ENCODE data around the gene MOCS1.

Gene MOCS1

GRCh38 chr6:39950125-39950720 lies 16.0 kb upstream of the MOCS1 start:
- FAIRE-seq (no peak), DNase-seq (ENCODE audit: low spot score) (no peak)

GRCh38 chr6:39948199-39948791 lies 14.0 kb upstream of the MOCS1 start:
- DNase-seq (ENCODE audit: low spot score) (no peak), FAIRE-seq (no peak)

DNA sequence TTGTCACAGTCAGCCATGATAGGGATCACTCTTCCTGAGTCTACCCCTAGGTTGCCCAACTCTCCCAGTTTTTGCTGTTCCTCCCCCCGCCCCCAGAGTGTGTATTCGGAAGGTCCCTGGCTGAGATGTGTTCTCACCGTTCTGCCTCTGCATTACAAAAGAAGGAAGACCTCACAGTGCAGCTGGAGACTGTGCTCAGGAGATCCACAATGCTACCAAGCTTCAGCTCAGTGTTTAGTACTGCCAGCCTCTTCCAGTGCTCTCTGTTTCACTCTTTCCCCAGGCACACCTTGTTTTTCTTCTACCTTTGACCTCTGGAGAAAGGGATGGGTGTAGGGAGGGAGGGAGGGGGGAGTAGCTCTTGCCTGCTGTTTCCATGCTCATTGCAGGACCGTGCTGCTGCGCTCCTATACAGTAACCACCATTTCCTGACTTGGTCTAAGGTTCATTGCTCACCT lies 13.4 kb upstream of the MOCS1 start:
- DNase-seq (ENCODE audit: low spot score): no peak
- FAIRE-seq: no peak

GRCh38 chr6:39945626-39946025 lies 11.4 kb upstream of the MOCS1 start:
- no peak for DNase-seq (ENCODE audit: low spot score)
- no peak for FAIRE-seq

DNA sequence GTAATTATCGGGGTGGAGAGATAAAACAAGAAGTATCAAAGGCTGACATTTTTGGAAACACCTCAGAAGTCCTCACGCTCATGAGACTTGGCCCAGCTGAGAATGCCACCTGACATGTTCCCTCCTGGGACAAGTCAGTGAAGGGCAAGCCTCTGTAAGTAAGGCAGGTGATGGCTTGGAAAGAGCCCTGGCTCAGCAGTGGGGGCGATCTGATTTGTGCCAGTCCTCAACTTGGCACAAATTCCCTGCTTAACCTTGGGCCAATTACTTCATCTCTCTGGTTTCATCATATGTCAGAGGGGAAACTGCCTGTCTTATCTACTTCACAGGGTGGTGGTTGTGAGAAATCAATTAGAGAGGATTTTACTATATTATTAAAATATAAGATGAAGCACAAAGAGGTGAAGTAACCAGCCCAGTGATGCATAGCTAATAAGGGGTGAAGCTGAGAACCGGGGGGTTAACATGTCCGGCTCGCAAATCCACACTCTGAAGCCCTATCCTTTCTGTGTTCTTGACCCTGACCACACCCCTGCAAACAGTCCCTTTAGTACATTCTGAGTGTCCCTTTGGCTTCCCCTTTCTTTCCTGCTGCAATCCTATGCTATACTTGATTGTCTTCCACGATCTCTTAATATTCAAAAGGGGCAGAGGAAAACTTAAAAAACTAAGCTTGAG lies 8.8 kb upstream of the MOCS1 start:
- no peak for FAIRE-seq
- DNase-seq (ENCODE audit: low spot score): no peak

- DNase-seq (ENCODE audit: low spot score): no peak
- FAIRE-seq: no peak
Observed at GRCh38 chr6:39941820-39942219, 7.6 kb upstream of the MOCS1 start.

DNA sequence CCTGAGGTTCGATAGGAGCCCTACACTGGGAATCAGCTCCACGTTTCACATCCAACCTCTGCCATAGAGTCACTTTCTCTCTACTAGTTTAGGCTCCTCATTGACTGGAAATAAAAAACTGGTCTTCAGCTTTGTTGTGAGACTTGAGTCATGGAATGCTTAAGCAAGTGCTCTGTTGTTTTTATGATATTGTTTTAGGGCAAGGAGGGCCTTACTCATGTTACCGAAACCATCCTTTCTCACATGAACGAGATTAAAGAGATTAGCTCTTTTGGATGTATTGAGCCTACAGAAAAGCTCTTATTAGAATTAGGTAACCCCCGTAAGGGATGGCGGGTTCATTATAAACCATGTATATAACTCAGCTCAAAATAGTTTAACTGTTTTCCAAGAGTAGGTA lies 6.9 kb upstream of the MOCS1 start:
- DNase-seq (ENCODE audit: low spot score) (no peak), FAIRE-seq (no peak)

- FAIRE-seq (no peak), DNase-seq (ENCODE audit: low spot score) (no peak)
Observed at GRCh38 chr6:39938773-39939654, 4.8 kb upstream of the MOCS1 start.

- FAIRE-seq (no peak), DNase-seq (ENCODE audit: low spot score) (no peak)
Observed at GRCh38 chr6:39937686-39938333, 3.5 kb upstream of the MOCS1 start.

- no peak for DNase-seq (ENCODE audit: low spot score)
- FAIRE-seq: no peak
Observed at GRCh38 chr6:39936857-39937256, 2.6 kb upstream of the MOCS1 start.

- DNase-seq (ENCODE audit: low spot score) (no peak), FAIRE-seq (no peak)
Observed at GRCh38 chr6:39935241-39935640, 979 bp upstream of the MOCS1 start.

GRCh38 chr6:39933669-39934130 lies 562 bp downstream of the MOCS1 start:
- no peak for FAIRE-seq
- no peak for DNase-seq (ENCODE audit: low spot score)

DNA sequence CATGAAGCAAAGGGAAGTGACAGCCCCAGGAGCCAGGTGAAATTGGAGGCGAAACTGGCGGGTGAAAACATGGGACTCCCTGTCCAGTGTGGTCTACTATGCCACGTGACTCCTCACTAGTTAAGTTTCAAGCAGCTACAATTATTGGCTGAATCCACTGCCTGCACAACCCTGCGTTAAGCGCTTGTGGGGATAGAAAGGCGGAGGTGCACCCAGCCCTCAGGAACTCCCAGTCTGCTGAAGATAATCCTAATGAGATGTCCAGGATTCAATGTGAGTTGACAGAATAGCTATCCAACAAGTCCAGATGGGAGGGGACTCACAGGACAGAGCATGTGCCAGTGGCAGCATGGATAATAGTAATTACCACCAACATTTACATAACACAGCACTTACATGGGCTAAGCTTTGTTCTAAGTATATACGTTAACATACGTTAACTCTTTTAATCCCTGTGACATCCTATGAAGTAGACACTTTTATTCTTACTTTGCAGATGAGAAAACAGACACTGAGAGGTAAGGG lies 1.8 kb downstream of the MOCS1 start:
- no peak for FAIRE-seq
- DNase-seq (ENCODE audit: low spot score): no peak

GRCh38 chr6:39931607-39932006 lies 2.7 kb downstream of the MOCS1 start:
- no peak for DNase-seq (ENCODE audit: low spot score)

DNA sequence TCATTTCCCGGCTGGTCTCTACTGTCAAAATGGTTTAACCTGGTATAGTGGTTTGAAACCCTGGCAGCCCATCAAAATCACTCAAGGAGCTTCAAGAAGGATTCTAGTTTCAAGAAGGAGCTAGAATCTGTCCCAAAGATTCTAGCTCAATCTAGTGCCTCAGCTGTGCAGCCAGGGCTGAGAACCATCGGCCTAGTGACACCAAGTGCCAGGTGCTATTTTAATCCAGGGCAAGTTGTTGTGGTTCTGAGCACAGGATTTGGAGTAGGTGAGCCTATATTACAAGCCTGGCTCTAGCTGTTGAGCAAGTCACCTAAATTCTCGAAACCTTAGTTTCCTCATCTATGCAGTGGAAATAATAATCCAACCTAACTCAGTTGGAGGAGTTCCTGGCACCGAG lies 3.7 kb downstream of the MOCS1 start:
- no peak for FAIRE-seq

More at GRCh38 chr6:39931607-39932006, 2.7 kb downstream of the MOCS1 start:
- no peak for FAIRE-seq

GRCh38 chr6:39929733-39930461 lies 4.4 kb downstream of the MOCS1 start:
- FAIRE-seq: no peak
- DNase-seq (ENCODE audit: low spot score): no peak

More for the DNA sequence above, 3.7 kb downstream of the MOCS1 start:
- DNase-seq (ENCODE audit: low spot score): no peak

GRCh38 chr6:39929039-39929732 lies 5.1 kb downstream of the MOCS1 start:
- FAIRE-seq (no peak), DNase-seq (ENCODE audit: low spot score) (no peak)

GRCh38 chr6:39927159-39927558 lies 7.1 kb downstream of the MOCS1 start:
- FAIRE-seq (no peak), DNase-seq (ENCODE audit: low spot score) (peak; percentile 28)

GRCh38 chr6:39926668-39927067 lies 7.6 kb downstream of the MOCS1 start:
- DNase-seq (ENCODE audit: low spot score) (no peak), FAIRE-seq (no peak)

- no peak for FAIRE-seq
Observed at GRCh38 chr6:39925931-39926290, 8.4 kb downstream of the MOCS1 start.

More at GRCh38 chr6:39925931-39926290, 8.4 kb downstream of the MOCS1 start:
- DNase-seq (ENCODE audit: low spot score): no peak

Measured in RCC 7860 (cell line).